HCT116 (cell line): Measurements from ENCODE around the gene METTL2B. TPM values are rescaled to one million over a fixed set of nuclear protein-coding genes. Genes with fewer than 3 reads are reported as not detected.
"Not testable (repeated sequence)": the region's sequence is repeated elsewhere in the genome, so short reads cannot be mapped to it uniquely, and the experiment has no call there.

Experiments used
- ATAC-seq: fragments of 200-7000 bp; cut with Tn5 transposase; 2 replicates; pipeline ENCODE4 v1.9.1; 2020; ENCODE audit warnings: mild to moderate bottlenecking, moderate library complexity
- BruUV-seq: library from RNA; stranded (reverse); fragments of 400-500 nt; replicated peaks from 2 replicates; lab custom pipeline; 2021; lab: Mats Ljungman, UMichigan
- CTCF ChIA-PET: fragments of 300-600 bp; sonication (Branson Sonifier 250); formaldehyde crosslinking; loops from one replicate; lab custom pipeline; 2021; ENCODE audit warnings: antibody characterized with exemption; lab: Charles Lee
- POLR2A ChIA-PET: fragments of 300-600, 350-600 bp; sonication (Branson Sonifier 250); formaldehyde crosslinking; loops from one replicate; lab custom pipeline; 2021; ENCODE audit warnings: antibody characterized with exemption; lab: Charles Lee
- RAD21 ChIA-PET, 2 experiments: fragments of 300-600 bp; sonication (Branson Sonifier 250); formaldehyde crosslinking; loops; one replicate each; lab custom pipeline; 2023; ENCODE audit warnings: low total read pairs in 2 of 2; ENCODE audit not compliant: uncharacterized antibody in 2 of 2, unreplicated experiment in 2 of 2, low non-redundant PET in 1 of 2; lab: Charles Lee
- DNase-seq: peaks from one replicate; pipeline ENCODE4 v3.0.0-alpha.2; 2010; ENCODE audit warnings: low read depth, low spot score
- H2AFZ ChIP-seq: fragments of 200-600 bp; shearing (Covaris generic), sonication (generic); 2 replicates; pipeline ENCODE4 v1.6.1; 2017; ENCODE audit warnings: low read depth, mixed run types, mixed read lengths, antibody characterized with exemption, low read length; ENCODE audit not compliant: poor library complexity, severe bottlenecking
- H3K27ac ChIP-seq: 2 replicates; pipeline ENCODE4 v1.5.1; 2012; ENCODE audit warnings: low read depth, low read length
- H3K27me3 ChIP-seq: fragments of 200-600 bp; sonication (generic); 2 replicates; pipeline ENCODE4 v1.6.1; 2016; ENCODE audit warnings: mixed run types, low read length, mixed read lengths; ENCODE audit not compliant: insufficient read depth
- H3K36me3 ChIP-seq, 2 experiments: fragments of 200-500 bp in 1 of 2; fragments of 200-600 bp in 1 of 2; sonication (Bioruptor generic) in 1 of 2; sonication (generic) in 1 of 2; 2 replicates each; pipeline versions ENCODE4 v1.5.1 to v1.6.1; 2014 to 2016; ENCODE audit warnings: low read length in 2 of 2, inconsistent platforms in 1 of 2, mixed read lengths in 1 of 2, mixed run types in 1 of 2; ENCODE audit not compliant: insufficient read depth in 2 of 2, control insufficient read depth in 1 of 2
- H3K4me1 ChIP-seq, 2 experiments: fragments of 200-600 bp in 1 of 2; sonication (generic) in 1 of 2; 2 replicates each; pipeline versions ENCODE4 v1.5.1 to v1.6.1; 2012 to 2017; ENCODE audit warnings: low read length in 2 of 2, inconsistent platforms in 1 of 2, mild to moderate bottlenecking in 1 of 2, mixed read lengths in 1 of 2, mixed run types in 1 of 2, moderate library complexity in 1 of 2; ENCODE audit not compliant: insufficient read depth in 2 of 2, control insufficient read depth in 1 of 2
- H3K4me2 ChIP-seq: fragments of 200-600 bp; sonication (generic); 2 replicates; pipeline ENCODE4 v1.6.1; 2017; ENCODE audit warnings: mixed run types, low read length, mixed read lengths
- H3K4me3 ChIP-seq, 2 experiments: fragments of 200-600 bp in 1 of 2; sonication (generic) in 1 of 2; replicated peaks in 1 of 2; 2 replicates each; pipeline ENCODE4 v1.5.1; 2011 to 2016; ENCODE audit warnings: low read length in 2 of 2, control low read depth in 1 of 2, low read depth in 1 of 2, mild to moderate bottlenecking in 1 of 2, mixed read lengths in 1 of 2, mixed run types in 1 of 2
- H3K79me2 ChIP-seq: fragments of 200-600 bp; sonication (generic); 2 replicates; pipeline ENCODE4 v1.6.1; 2017; ENCODE audit warnings: mild to moderate bottlenecking, mixed run types, low read length, moderate library complexity, mixed read lengths; ENCODE audit not compliant: insufficient read depth
- H3K9ac ChIP-seq: fragments of 200-600 bp; sonication (generic); 2 replicates; pipeline ENCODE4 v1.6.1; 2016; ENCODE audit warnings: low read length, mixed read lengths
- H3K9me2 ChIP-seq: fragments of 200-600 bp; sonication (generic), shearing (Covaris generic); 2 replicates; pipeline ENCODE4 v1.6.1; 2017; ENCODE audit warnings: mixed run types, mild to moderate bottlenecking, moderate library complexity; ENCODE audit not compliant: insufficient read depth
- H3K9me3 ChIP-seq, 2 experiments: fragments of 200-500 bp in 1 of 2; fragments of 200-600 bp in 1 of 2; sonication (Bioruptor generic) in 1 of 2; sonication (generic) in 1 of 2; 2 replicates each; pipeline ENCODE4 v1.6.1; 2014 to 2017; ENCODE audit warnings: low read length in 2 of 2, mixed read lengths in 2 of 2, inconsistent platforms in 1 of 2, low read depth in 1 of 2, mild to moderate bottlenecking in 1 of 2, mixed run types in 1 of 2, moderate library complexity in 1 of 2; ENCODE audit not compliant: control insufficient read depth in 1 of 2, insufficient read depth in 1 of 2
- H4K20me1 ChIP-seq: fragments of 200-600 bp; sonication (generic), shearing (Covaris generic); 2 replicates; pipeline ENCODE4 v1.6.1; 2017; ENCODE audit warnings: mixed run types, mild to moderate bottlenecking, moderate library complexity; ENCODE audit not compliant: insufficient read depth
- intact Hi-C: fragments of 100-400 bp; cut with micrococcal nuclease; formaldehyde crosslinking; loops from 2 replicates; pipeline ENCODE4 v1.10.0; 2022
- total RNA-seq: library from RNA; stranded (reverse); gene quantifications from one replicate; pipeline ENCODE4 v1.2.1, GENCODE V29; 2021; ENCODE audit not compliant: unreplicated experiment

Gene METTL2B
- total RNA-seq, 1 experiment from 2014 or later = 45.7 TPM

GRCh38 chr7:128466871-128467270 lies 9.7 kb upstream of the METTL2B start:
- H3K4me1 ChIP-seq, H2AFZ ChIP-seq, H3K9me3 ChIP-seq, RAD21 ChIA-PET, DNase-seq, H3K36me3 ChIP-seq, CTCF ChIA-PET, H3K4me2 ChIP-seq, ATAC-seq, H3K27ac ChIP-seq, H3K27me3 ChIP-seq, H3K79me2 ChIP-seq, POLR2A ChIA-PET, H3K4me3 ChIP-seq, intact Hi-C loops, H4K20me1 ChIP-seq, H3K9me2 ChIP-seq, BruUV-seq, H3K9ac ChIP-seq: not testable (repeated sequence)

GRCh38 chr7:128477336-128477690 lies 765 bp downstream of the METTL2B start:
- BruUV-seq, H2AFZ ChIP-seq, H3K9me2 ChIP-seq, CTCF ChIA-PET, DNase-seq, H3K27me3 ChIP-seq, RAD21 ChIA-PET, H3K36me3 ChIP-seq, H4K20me1 ChIP-seq, H3K9me3 ChIP-seq, ATAC-seq, POLR2A ChIA-PET: not testable (repeated sequence)
- peak overlapping the region; percentile 90 for H3K4me2 ChIP-seq
- peak overlapping the region; percentile 81 to 83 for H3K4me3 ChIP-seq
- H3K4me1 ChIP-seq = peaks cover 10 to 17% of the 10 kb centered on the region in 2 experiments
- intact Hi-C loops = loop anchor here (10.0 kb wide), 1 partner anchor 187 kb away; no protein-coding TSS in a partner anchor
- H3K9ac ChIP-seq = peak overlapping the region; percentile 88
- peak overlapping the region; percentile 88 for H3K27ac ChIP-seq
- H3K79me2 ChIP-seq = peaks cover 37% of the 10 kb centered on the region

- H3K4me2 ChIP-seq, H4K20me1 ChIP-seq, RAD21 ChIA-PET, H3K9me3 ChIP-seq, ATAC-seq, POLR2A ChIA-PET, H3K27me3 ChIP-seq, H3K9me2 ChIP-seq, CTCF ChIA-PET, H3K27ac ChIP-seq, H3K4me3 ChIP-seq, H3K9ac ChIP-seq, DNase-seq, H2AFZ ChIP-seq: not testable (repeated sequence)
- Histone ChIP-seq H3K36me3 (peaks cover 4 to 14% of the 10 kb centered on the region in 2 experiments; a peak in 3 of 4 replicates), H3K79me2 (peaks cover 37% of the 10 kb centered on the region), H3K4me1 (peaks cover 10 to 17% of the 10 kb centered on the region in 2 experiments)
- BruUV-seq = TSS peak; percentile 6
- intact Hi-C loops = loop anchor here (10.0 kb wide), 1 partner anchor 186 kb away; no protein-coding TSS in a partner anchor
These were observed 2.5 kb downstream of the METTL2B start for GRCh38 chr7:128479082-128479481.

GRCh38 chr7:128488134-128488533 lies 11.6 kb downstream of the METTL2B start:
- H3K36me3 ChIP-seq = not testable (repeated sequence)

More at GRCh38 chr7:128488134-128488533, 11.6 kb downstream of the METTL2B start:
- H4K20me1 ChIP-seq, intact Hi-C loops, H2AFZ ChIP-seq, H3K79me2 ChIP-seq, H3K27me3 ChIP-seq, H3K9me2 ChIP-seq, CTCF ChIA-PET, RAD21 ChIA-PET, DNase-seq, H3K4me2 ChIP-seq, H3K9ac ChIP-seq, H3K4me1 ChIP-seq, H3K27ac ChIP-seq, BruUV-seq, H3K4me3 ChIP-seq, ATAC-seq, POLR2A ChIA-PET, H3K9me3 ChIP-seq: not testable (repeated sequence)
